Fibroblast of skin of left biceps (primary cell): Measurements from ENCODE around the gene CYP51A1.
"Not testable (repeated sequence)": the region's sequence is repeated elsewhere in the genome, so short reads cannot be mapped to it uniquely, and the experiment has no call there.

Source experiments
- DNase-seq, 2 experiments: peaks; one replicate each; pipeline ENCODE4 v3.0.0-alpha.2; 2013; ENCODE audit warnings: low read depth in 2 of 2

Gene CYP51A1

DNA sequence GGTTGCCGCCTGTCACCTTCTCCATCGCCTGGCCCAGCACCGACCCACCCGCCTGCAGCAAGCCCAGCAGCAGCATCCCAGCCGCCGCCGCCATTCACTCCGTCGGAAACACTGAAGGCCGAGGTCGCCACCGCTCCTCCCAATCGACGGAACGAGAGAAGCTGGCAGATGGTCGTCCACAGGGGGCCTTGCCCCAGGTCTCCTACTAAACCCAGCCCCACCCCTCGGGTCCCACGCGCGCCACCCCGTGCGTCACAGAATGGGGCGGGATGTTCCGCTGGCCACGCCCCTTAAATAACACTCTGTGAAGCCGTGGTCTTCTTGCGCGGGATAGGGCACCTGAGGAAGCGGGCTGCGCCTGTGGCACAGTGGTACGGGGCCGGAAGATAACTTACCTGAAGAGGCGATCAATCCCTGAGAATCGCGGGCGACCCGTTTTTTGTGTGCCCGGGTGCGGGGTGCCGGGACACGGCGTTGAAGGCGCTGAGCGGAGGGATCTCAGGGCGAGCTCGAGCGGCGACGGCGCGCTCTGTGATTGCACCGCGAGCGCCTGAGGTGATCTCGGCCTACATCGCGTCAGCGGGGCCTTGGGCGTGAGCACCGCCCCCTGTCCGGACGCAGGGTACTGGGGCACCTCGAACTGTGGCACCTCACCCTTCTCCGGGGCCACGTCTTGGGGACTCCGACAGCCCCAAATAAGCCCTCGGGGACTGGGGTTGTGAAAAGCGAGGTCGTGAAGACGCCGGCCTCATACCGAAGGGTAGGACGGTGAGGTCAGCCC, at the start of gene CYP51A1:
Gene CYP51A1, minus strand, starts transcription at position 207 of the 781 bp plus-strand sequence. Its CDS starts 113 bp downstream, at position 94.
- peak; percentile 83 to 86 for DNase-seq

DNA sequence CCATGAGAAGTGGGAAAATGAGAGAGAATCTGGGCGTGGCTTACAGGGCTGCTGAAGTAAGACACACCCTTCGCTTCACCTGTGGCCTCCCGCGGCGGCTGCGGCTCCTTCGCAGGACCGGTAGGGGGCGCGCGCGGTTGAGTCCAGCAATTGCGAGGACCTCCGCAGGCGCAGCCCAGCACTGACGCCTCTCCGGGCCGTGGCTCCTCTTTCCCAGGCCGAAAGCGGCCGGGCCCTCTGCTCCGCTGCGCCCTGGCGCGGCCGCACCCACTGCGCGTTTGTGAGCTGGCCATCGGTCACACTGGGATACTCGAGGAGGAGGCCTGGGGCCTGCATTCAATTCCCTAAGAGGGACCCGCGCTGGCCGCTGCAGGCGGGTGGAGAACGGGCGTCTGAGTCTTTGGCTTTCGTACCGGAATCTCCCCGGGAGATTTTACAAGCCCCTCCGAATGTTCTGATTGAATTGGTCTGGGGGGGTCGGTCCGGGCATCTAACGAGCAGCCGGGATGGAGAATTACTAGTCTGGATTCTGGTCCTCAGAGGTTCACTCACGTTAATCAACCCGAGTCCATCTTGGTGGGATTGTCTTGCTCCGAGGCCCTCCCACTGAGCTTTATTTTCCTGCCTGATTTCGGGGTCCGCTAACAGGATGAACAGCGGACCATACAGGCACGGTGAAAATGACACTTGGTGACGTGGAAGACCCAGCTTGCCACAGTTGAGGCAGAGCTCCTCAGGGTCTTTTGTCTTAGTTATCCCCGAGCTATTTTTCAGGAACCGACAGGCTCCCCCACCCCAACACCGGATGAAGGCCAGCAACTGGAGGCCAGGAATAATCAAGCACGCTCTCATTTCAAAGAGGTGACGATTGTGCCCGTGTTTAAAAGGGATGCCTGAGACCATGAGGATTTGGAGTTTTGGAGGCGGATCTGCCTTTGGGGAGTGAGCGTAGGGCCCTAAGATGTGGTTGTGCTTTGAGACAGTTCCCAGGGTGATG, 44.9 kb upstream of the CYP51A1 start, which contains the start of gene LRRD1:
Gene LRRD1, minus strand, starts transcription at position 215 of the 997 bp plus-strand sequence. CDS start 13,940 bp downstream, outside the sequence.
- DNase-seq, result peak; percentile 25 to 37

DNA sequence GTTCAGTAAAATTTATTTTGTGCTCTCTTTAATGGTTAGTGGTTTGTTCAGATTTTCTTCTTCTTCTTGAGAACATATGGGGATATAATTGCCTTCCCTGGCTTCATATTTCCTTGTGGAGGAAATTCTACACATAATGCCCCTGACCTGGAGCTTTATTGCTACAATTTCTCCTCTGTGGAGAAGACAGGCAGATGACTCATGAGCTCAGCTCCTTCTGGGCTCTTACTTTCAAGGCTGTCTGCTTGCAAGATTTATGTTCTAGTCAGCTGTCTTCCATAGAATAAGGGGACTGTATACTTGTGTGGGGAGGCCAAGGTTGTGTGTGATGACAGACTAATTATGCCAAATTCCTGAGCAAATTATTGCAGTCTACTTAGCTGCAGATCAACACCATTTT, 43.1 kb upstream of the CYP51A1 start:
- DNase-seq, result peak; percentile 86 to 87

- DNase-seq, result not testable (repeated sequence)
Observed at GRCh38 chr7:92169529-92169928, 35.3 kb upstream of the CYP51A1 start.

GRCh38 chr7:92161271-92161670, 27.0 kb upstream of the CYP51A1 start:
- no peak for DNase-seq

- peak; percentile 85 to 87 for DNase-seq
Observed at GRCh38 chr7:92158660-92159575, 24.6 kb upstream of the CYP51A1 start.

DNA sequence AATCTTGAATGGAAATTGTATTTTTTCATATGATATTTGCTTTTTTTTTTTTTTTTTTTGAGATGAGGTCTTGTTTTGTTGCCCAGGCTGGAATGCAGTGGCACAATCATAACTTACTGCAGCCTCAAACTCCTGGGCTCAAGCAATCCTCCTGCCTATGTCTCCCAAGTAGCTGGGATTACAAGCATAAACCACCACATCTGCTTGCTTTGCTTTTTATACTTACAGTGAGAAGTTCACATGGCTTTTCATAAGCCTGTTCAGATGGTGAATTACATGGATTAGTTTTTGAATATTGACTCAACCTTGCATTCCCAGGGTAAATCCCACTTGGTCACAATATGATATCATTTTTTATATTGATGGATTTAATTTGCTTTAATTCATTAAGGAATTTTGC, 22.7 kb upstream of the CYP51A1 start:
- DNase-seq, result no peak

GRCh38 chr7:92155108-92155739, 20.9 kb upstream of the CYP51A1 start:
- DNase-seq, result no peak

GRCh38 chr7:92150450-92151017, 16.3 kb upstream of the CYP51A1 start:
- no peak for DNase-seq

DNA sequence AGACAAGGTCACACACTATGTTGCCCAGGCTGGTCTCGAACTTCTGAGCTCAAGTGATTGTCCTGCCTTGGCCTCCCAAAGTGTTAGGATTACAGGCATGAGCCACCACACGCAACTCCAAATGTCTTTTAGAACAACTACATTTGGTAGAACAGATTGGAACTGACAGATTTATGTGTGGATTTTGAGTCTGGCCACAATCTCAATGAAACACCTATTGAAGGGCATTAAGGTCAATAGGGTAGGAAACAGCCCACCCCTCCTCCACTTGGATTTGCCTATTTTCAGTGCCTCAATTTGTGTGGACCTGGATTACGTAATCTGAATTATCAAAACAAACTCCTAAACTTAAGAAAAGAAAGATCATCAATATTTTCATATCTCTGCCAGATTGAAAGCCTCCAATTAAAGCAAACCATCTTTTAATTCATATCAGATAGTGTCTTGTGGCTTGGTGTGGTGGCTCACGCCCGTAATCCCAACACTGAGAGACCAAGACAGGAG, 15.5 kb upstream of the CYP51A1 start:
- no peak for DNase-seq

- DNase-seq, result not testable (repeated sequence)
Observed at GRCh38 chr7:92143192-92143880, 9.1 kb upstream of the CYP51A1 start.

DNA sequence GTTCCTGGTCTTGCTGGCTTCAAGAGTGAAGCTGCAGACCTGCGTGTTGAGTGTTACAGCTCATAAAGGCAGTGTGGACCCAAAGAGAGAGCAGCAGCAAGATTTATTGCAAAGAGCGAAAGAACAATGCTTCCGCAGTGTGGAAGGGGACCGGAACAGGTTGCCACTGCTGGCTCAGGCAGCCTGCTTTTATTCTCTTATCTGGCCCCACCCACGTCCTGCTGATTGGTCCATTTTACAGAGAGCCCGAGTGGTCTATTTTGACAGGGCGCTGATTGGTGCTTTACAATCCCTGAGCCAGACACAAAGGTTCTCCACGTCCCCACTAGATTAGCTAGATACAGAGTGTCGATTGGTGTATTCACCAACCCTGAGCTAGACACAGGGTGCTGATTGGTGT, 8.5 kb upstream of the CYP51A1 start:
- DNase-seq, result not testable (repeated sequence)

DNA sequence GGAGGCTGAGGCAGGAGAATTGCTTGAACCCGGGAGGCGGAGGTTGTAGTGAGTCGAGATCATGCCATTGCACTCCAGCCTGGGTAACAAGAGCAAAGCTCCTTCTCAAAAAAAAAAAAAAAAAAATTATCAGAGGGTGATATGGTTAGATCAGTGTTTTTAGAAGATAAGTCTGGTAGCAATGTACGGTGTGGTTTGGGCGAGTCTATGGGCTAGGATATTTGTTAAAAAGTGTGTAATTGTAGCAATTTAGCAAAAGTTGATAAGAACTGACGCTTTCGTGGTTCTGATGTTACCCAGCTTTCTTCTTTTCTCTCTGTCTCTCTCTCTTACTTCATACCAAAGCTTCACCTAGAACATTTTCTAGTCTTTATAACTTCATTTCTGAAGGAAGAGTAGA, 6.9 kb upstream of the CYP51A1 start:
- DNase-seq, result no peak

- DNase-seq, result no peak
Observed at GRCh38 chr7:92137557-92137956, 3.3 kb upstream of the CYP51A1 start.

- no peak for DNase-seq
Observed at GRCh38 chr7:92135052-92135889, 994 bp upstream of the CYP51A1 start.

DNA sequence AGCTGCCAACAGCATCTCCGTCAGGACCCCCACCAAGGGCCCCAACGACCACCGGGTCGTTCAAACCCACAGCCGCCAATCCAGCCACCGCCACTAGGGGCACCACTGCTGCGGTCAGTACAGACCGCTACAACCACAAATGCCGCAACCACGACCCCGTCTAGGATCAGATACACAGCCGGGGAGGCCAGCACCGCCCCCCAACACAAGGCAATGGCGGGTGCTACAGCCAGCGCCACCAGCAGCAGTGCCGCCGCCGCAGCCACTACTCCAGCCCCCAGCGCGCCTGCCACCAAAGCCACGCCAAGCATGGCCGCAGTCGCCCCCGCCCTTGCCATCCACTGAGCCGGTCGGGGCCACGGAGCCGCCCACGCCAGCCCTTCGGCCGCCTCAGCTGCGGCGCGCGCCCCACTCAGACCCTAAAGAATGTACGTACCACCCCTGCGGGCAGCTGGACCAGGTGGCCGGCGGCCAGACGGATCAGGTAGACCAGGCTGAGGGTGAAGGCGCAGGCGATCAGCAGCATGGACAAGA, 473 bp downstream of the CYP51A1 start:
- DNase-seq, result peak; percentile 16 to 20

GRCh38 chr7:92133133-92133736, 1.0 kb downstream of the CYP51A1 start:
- DNase-seq, result no peak

- DNase-seq, result no peak
Observed at GRCh38 chr7:92131764-92132330, 2.4 kb downstream of the CYP51A1 start.
